ENCODE measurements around the gene HBQ1.
"Not testable (repeated sequence)": the region's sequence is repeated elsewhere in the genome, so short reads cannot be mapped to it uniquely, and the experiment has no call there.

The HBQ1 gene

GRCh38 chr16:209359-209758 is 29.1 kb downstream of the HBQ1 start:
- DNase-seq, ATAC-seq: not testable (repeated sequence)

DNA sequence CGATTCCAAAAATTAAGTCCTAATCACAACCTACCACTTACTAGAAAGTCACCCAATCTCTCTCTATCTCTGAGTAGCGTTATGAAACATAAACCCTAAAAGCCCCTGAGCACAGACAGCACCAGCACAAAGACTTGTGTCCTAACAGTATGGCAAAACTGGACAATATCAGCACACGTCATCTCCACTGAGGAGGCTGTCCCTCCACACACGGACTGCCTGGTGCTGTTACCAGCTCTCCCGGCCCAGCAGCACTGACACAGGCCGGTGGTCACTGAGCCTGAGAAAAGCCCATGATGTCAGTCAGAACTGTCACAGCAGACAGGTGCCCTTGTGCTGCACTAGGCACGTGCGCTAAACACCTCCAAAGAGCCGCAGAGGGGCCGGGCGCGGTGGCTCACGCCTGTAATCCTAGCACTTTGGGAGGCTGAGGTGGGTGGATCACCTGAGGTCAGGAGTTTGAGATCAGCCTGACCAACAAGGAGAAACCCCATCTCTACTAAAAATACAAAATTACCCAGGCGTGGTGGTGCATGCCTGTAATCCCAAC is 31.4 kb downstream of the HBQ1 start:
- DNase-seq, ATAC-seq: not testable (repeated sequence)

GRCh38 chr16:212999-213398 is 32.7 kb downstream of the HBQ1 start:
- DNase-seq (no peak), ATAC-seq (no peak)

DNA sequence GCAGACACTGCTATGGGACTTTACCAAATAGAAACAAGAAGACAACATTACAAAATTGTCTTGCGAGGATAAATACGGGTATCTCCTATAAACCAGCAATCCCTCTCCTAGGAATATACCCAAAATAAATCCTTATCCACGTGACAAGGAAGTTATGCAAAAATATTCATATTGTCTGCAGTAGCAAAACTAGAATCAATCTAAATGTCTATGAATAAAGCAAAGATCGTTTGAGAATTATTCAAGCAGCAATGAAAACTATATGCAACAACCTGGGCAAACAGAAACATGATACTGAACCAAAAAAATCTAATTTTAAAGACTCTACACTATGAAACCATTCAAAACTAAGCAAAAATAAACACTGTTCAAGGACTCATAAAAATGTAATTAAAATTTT is 39.8 kb downstream of the HBQ1 start:
- ATAC-seq (no peak), DNase-seq (no peak)

DNA sequence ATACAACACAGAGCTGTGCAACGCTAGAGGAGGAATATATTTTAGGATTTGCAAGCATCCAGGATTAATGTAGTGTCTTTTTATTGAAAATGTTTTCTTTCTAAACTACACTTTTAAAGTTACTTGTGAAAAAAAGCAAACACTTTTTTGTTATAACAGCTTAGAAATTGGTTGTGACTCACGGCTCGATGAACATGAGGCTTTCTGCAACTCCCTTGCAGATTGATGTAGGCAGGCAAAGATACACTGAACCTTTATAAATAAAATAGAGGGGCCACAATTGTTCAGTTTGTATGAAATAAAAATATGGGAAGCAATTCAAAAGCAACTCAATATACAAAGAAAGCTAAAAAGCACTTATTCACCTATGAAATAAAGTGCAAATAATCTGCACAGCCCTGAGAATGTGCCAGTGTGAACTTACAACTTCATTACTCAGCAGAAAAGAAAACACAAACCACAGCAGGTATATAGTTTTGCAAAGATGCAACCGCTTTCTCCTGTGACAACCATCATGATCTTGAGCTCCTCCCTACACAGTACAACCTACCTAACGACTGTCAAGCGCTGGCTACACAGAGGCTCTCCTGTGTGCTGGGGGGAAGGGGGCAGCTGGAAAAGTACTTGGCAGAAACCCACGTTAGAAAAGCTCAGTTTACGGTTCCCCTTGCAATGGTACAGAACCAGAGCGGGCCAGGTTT is 48.0 kb downstream of the HBQ1 start:
- DNase-seq (no peak), ATAC-seq (peak; percentile 19)

GRCh38 chr16:228852-229730 is 48.8 kb downstream of the HBQ1 start, which contains the start of gene LUC7L:
LUC7L (minus strand) TSS chr16:229449; CDS start chr16:229339, 110 bp downstream.
- DNase-seq = peak; percentile 91
- peak; percentile 92 for ATAC-seq

- DNase-seq (no peak), ATAC-seq (no peak)
Observed at GRCh38 chr16:229731-230281, 49.5 kb downstream of the HBQ1 start.

DNA sequence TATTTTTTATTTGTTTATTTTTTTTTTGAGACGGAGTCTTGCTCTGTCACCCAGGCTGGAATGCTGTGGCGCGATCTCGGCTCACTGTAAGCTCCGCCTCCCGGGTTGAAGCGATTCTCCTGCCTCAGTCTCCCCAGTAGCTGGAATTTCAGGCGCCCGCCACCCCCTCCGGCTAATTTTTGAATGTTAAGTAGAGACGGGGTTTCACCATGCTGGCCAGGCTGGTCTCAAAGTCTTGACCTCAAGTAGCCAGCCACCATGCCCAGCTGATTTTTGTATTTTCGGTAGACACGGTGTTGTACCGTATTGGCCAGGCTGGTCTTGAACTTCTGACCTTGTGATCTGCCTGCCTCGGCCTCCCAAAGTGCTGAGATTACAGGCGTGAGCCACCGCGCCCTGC is 50.1 kb downstream of the HBQ1 start:
- not testable (repeated sequence) for ATAC-seq, DNase-seq
